ENCODE data around the gene UCHL3. TPM values are rescaled to one million over a fixed set of nuclear protein-coding genes. Genes with fewer than 3 reads are reported as not detected.

Gene UCHL3
- total and polyA plus RNA-seq, 2 of the 8 experiments (the other 6 are each of a cell fraction or from before 2014, with no cell fraction given): 33.0 to 61.1 TPM

DNA sequence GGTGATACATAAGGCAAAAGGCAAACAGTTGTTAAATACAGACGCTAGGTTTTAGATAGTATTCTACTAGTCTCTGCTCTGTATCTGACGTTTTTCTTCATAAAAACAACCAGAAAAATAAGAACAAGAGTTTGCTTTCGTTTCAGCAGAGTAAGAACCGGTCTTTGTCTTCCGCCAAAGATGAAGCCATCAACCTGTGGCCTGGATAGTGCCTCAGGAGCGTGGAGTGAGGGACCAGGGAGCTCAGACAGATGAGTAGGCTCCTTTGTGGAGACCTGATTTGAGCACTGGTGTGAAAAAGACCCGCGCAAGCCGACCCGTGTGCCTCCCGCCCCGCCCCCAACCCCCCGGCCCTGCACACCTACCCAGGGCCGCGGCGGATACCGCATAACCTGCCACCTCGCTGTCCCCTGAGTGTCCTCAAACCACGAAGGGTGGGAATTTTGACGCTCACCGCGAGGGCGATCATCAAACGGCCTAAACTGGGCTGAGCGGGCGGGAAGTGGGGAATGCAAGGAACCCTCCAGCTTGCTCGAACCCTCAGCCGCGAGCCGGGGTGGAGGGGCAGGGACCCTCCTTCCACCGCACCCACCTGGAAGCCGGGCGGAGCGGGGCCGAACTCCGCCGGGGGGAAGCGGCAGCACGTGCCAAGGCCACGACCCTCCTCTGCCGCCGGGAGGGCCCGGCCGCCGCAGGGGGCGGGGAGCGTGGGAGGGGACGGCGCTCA lies 85.7 kb downstream of the UCHL3 start:
- H3K4ac ChIP-seq (replicated peaks; ENCODE audit: insufficient read length, low read depth, low read length): peak overlapping the region; percentile 38
- peak overlapping the region; percentile 84 to 88 for H3K4me2 ChIP-seq (ENCODE audit: insufficient read depth in 1 of 2, low read depth in 2 of 2, low read length in 2 of 2)
- 14% methylated on average over 38 of the region's 49 CpGs; no CpG with 5 or more reads in 1 of the 2 experiments for WGBS, 2 experiments (ENCODE audit: extremely low coverage in 1 of 2, insufficient coverage in 1 of 2, insufficient read length in 1 of 2, insufficient replicate concordance in 2 of 2, low coverage in 1 of 2, low lambda C conversion rate in 2 of 2, missing lambda C conversion rate in 1 of 2)
- peak overlapping the region; percentile 12 for H3K14ac ChIP-seq (ENCODE audit: insufficient read length)
- H2AFZ ChIP-seq (ENCODE audit: low read length): no peak overlapping the region
- H3K56ac ChIP-seq (replicated peaks; ENCODE audit: insufficient read length, low read depth, low read length): no peak overlapping the region
- no peaks in the 10 kb centered on the region for H3K79me1 ChIP-seq (ENCODE audit: low read depth, low read length)
- H2BK20ac ChIP-seq (ENCODE audit: low read length): 0 out of 2 replicates have a peak overlapping the region, but pooled peaks have one; percentile 48
- no peak overlapping the region for H3K23ac ChIP-seq (ENCODE audit: insufficient read length)
- H3K79me2 ChIP-seq (ENCODE audit: control insufficient read depth in 1 of 2, insufficient read depth in 2 of 2, low read length in 2 of 2): no peaks in the 10 kb centered on the region
- H3K27ac ChIP-seq (ENCODE audit: low read depth, low read length): no peak overlapping the region
- H3K36me3 ChIP-seq (ENCODE audit: control insufficient read depth in 2 of 4, insufficient read depth in 4 of 4, low read length in 3 of 4): no peaks in the 10 kb centered on the region
- peak overlapping the region; percentile 26 to 84 (median 45); a peak in 7 of 8 replicates for H3K4me3 ChIP-seq (ENCODE audit: extremely low read depth in 1 of 4, insufficient read depth in 2 of 4, low read depth in 3 of 4, low read length in 4 of 4)
- no peak overlapping the region for H4K5ac ChIP-seq (ENCODE audit: insufficient read length, low read depth, low read length)
- peaks cover 4 to 30% (median 16%) of the 10 kb centered on the region in 4 experiments for H3K27me3 ChIP-seq (replicated peaks in 1 of 4; ENCODE audit: control insufficient read depth in 3 of 4, extremely low read depth in 1 of 4, insufficient read depth in 3 of 4, low read length in 3 of 4)
- peak overlapping the region; percentile 94 for H2BK12ac ChIP-seq (ENCODE audit: low read depth, low read length)
- no peak overlapping the region; the same call in 1 of the 2 replicates for H2AK5ac ChIP-seq (ENCODE audit: low read depth, low read length)
- H4K8ac ChIP-seq (ENCODE audit: extremely low read depth, insufficient read depth, low read length): peak overlapping the region; percentile 96; the same call in 1 of the 2 replicates
- H2BK120ac ChIP-seq (replicated peaks; ENCODE audit: low read depth, low read length): peak overlapping the region; percentile 90
- H2BK15ac ChIP-seq (ENCODE audit: low read length): peak overlapping the region; percentile 81; the same call in 1 of the 2 replicates
- peak overlapping the region; percentile 22 for H4K91ac ChIP-seq (replicated peaks; ENCODE audit: insufficient read length, low read length)
- peaks cover 2 to 9% (median 4%) of the 10 kb centered on the region in 4 experiments; a peak in 6 of 7 replicates for H3K4me1 ChIP-seq (replicated peaks in 1 of 4; ENCODE audit: control insufficient read depth in 3 of 4, insufficient read depth in 4 of 4, low read length in 3 of 4)
- DNase-seq (ENCODE audit: low read depth in 1 of 2, low spot score in 2 of 2): no peak
- CTCF ChIA-PET (ENCODE audit: partially characterized antibody): interaction anchor here (0.6 to 2.5 kb wide), 2 partner anchors 39 to 87 kb away, joined by 3 to 7 read pairs; no protein-coding TSS in a partner anchor
- H2BK5ac ChIP-seq (ENCODE audit: low read depth, low read length): no peak overlapping the region
- H3K18ac ChIP-seq (ENCODE audit: extremely low read depth, low read length): peak overlapping the region; percentile 78
- H4K20me1 ChIP-seq (replicated peaks in 1 of 2; ENCODE audit: control insufficient read depth in 1 of 2, insufficient read depth in 2 of 2, low read length in 2 of 2): no peaks in the 10 kb centered on the region
- POLR2A ChIA-PET (ENCODE audit: partially characterized antibody): interaction anchor here (0.9 to 1.0 kb wide), 3 partner anchors 9 to 97 kb away, joined by 3 to 5 read pairs (median 3); partner anchors contain the start of gene COMMD6
- peak overlapping the region in 1 of 4 experiments; percentile 47; a peak in 2 of 7 replicates for H3K9ac ChIP-seq (replicated peaks in 1 of 4; ENCODE audit: extremely low read depth in 1 of 4, low read depth in 3 of 4, low read length in 3 of 4)
- H3K23me2 ChIP-seq (ENCODE audit: low read depth, low read length): peaks cover 16% of the 10 kb centered on the region; the same call in 1 of the 2 replicates
- no peaks in the 10 kb centered on the region for H3K9me3 ChIP-seq (ENCODE audit: insufficient read depth in 2 of 2, low read depth in 1 of 2, low read length in 1 of 2)
- FAIRE-seq: no peak
- peak; percentile 49 for TF ChIP-seq ASH2L (IDR thresholded peaks at IDR 0.05; ENCODE audit: low read length)
- TF ChIP-seq RNF2 (IDR thresholded peaks at IDR 0.05; ENCODE audit: borderline replicate concordance, low read depth, low read length, missing control alignments, poor library complexity, severe bottlenecking): peak; percentile 41
- TF ChIP-seq RXRA (IDR thresholded peaks at IDR 0.05; ENCODE audit: insufficient read depth, low read depth, low read length): no peak
- TF ChIP-seq PHF8 (conservative IDR thresholded peaks at IDR 0.05; ENCODE audit: low read depth, low read length): peak; percentile 50; the same call in 1 of the 2 replicates
- no peak for TF ChIP-seq JUND (IDR thresholded peaks at IDR 0.05; ENCODE audit: low read length)
- TF ChIP-seq SIX5 (IDR thresholded peaks at IDR 0.05; ENCODE audit: low read depth, low read length): no peak
- TF ChIP-seq KDM4A (IDR thresholded peaks at IDR 0.05; ENCODE audit: low read depth, low read length, severe bottlenecking): peak; percentile 33
- 0 out of 2 replicates have a peak, but pooled peaks have one; percentile 77 for TF ChIP-seq EGR1 (IDR thresholded peaks at IDR 0.05; ENCODE audit: borderline replicate concordance, low read depth, low read length)
- TF ChIP-seq, protein P1, sequence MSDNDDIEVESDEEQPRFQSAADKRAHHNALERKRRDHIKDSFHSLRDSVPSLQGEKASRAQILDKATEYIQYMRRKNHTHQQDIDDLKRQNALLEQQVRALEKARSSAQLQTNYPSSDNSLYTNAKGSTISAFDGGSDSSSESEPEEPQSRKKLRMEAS (IDR thresholded peaks at IDR 0.05): peak; percentile 91
- TF ChIP-seq, protein P2, sequence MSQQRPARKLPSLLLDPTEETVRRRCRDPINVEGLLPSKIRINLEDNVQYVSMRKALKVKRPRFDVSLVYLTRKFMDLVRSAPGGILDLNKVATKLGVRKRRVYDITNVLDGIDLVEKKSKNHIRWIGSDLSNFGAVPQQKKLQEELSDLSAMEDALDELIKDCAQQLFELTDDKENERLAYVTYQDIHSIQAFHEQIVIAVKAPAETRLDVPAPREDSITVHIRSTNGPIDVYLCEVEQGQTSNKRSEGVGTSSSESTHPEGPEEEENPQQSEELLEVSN (IDR thresholded peaks at IDR 0.05): peak; percentile 94

Data from H1 (cell line).